Stimulated activated CD4-positive, alpha-beta T cell treated with anti-CD3 and anti-CD28 coated beads, Interleukin-12 subunit alpha, Interleukin-12 subunit beta, amount 100 ng/mL, for 48 hours (primary cell): ENCODE measurements around the gene DIP2C.
"Not testable (repeated sequence)": the region's sequence is repeated elsewhere in the genome, so short reads cannot be mapped to it uniquely, and the experiment has no call there.

Experiments
- DNase-seq, 3 donors: peaks; one replicate each; pipeline ENCODE4 v3.0.0-alpha.2; 2020; ENCODE audit warnings: low read depth in 2 of 3, low spot score in 1 of 3

Gene DIP2C

GRCh38 chr10:396107-396506 lies 293.4 kb downstream of the DIP2C start:
- no peak for DNase-seq

DNA sequence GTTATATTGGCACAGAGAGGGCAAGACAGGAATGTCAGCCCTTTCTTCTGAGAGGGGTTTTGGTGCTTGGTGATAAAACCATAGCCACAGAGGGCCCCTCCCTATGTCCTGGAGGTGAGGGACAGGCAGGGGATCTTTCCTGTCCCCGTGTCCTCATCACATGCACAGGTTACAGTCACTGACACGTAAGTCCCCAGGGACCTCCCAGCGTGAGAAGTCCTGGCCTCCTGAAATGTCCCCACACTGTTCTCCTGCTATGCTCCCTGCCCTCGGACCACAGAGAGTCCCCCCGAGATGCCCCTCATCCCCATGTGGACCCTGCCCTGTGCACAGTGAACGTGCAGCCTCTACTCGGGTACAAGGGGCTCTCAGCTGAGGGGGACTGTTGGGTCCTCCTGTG lies 293.8 kb downstream of the DIP2C start:
- no peak for DNase-seq

DNA sequence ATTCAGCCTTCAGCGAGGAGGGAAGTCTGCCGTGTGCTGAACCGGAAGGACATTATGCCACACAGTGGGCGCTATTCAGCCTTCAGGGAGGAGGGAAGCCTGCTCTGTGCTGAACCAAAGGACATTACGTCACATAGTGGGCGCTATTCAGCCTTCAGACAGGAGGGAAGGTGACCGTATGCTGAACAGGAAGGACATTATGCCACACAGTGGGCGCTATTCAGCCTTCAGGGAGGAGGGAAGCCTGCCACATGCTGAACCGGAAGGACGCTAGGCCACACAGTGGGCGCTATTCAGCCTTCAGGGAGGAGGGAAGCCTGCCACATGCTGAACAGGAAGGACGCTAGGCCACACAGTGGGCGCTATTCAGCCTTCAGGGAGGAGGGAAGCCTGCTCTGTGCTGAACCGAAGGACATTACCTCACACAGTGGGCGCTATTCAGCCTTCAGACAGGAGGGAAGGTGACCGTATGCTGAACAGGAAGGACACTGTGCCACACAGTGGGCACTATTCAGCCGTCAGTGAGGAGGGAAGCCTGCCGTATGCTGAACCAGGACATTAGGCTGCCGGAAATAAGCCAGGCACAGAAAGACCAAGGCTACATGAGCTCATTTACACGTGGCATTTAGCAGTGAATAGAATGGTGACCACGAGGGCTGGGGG lies 294.9 kb downstream of the DIP2C start:
- not testable (repeated sequence) for DNase-seq

- no peak for DNase-seq
Observed at GRCh38 chr10:393787-394438, 295.6 kb downstream of the DIP2C start.

- no peak for DNase-seq
Observed at GRCh38 chr10:393106-393745, 296.2 kb downstream of the DIP2C start.

DNA sequence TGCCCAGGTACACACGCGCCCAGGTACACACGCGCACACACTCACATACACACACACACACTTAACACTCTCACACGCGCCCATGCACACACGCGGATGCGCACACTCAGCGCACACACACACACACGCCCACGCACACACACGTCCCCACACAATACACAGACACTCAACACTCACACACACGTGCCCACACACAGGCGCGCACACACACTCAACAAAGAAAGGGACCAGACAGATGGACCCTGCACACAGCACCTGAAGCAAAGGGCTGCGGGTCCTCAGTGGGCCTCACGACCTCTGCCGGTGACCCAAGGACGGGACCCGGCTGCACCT lies 296.8 kb downstream of the DIP2C start:
- no peak for DNase-seq

- DNase-seq = no peak
Observed at GRCh38 chr10:391847-392704, 297.4 kb downstream of the DIP2C start.

DNA sequence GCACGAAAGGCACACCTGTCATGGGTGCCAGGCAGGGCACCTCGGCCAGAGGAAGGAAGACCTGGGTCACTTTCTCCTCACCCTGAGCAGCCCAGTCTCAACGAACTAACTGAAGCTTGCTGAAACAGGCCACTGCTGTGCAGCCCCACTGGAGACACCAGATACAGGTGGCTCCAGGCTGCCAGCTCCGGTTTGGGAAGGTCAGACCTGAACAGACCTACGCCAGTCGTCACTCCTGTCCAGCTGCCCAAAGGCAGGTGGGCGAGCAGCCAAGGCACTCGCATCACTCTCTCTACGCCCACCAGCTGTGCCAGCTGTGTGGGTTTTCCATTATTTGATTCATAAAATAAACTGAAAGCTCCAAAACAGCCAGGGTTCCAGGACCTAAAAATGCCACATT lies 298.2 kb downstream of the DIP2C start:
- DNase-seq = no peak

DNA sequence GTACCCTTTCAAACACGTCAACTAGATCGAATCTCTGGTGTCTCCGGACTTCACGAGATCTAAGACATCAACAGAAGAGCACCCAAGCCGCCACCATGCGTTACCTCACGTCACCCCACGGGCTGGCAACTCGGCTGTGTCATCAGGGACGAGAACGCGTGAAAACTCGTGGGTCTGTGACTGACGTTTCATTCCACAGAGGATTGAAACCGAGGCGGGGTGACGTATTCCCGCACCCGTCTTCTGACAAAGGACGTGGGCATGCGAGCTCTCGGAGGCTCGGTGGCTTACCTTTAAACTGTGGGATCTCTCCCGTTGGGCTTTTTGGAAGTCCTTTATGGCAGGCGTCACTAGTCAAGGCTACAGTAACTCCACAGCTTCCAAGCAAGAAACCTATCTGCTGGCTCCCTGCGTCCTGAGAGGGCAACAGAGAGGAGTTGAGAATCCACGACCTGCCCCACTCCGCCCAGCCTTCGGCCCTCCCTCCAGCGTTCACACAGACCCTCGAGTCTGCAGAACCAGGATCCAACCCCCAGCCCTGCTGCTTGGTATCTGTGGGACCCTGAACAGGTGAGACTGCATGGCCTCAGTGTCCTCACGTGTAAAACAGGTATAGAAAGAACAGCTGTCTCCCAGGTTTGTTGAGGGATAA lies 298.9 kb downstream of the DIP2C start:
- no peak for DNase-seq

DNA sequence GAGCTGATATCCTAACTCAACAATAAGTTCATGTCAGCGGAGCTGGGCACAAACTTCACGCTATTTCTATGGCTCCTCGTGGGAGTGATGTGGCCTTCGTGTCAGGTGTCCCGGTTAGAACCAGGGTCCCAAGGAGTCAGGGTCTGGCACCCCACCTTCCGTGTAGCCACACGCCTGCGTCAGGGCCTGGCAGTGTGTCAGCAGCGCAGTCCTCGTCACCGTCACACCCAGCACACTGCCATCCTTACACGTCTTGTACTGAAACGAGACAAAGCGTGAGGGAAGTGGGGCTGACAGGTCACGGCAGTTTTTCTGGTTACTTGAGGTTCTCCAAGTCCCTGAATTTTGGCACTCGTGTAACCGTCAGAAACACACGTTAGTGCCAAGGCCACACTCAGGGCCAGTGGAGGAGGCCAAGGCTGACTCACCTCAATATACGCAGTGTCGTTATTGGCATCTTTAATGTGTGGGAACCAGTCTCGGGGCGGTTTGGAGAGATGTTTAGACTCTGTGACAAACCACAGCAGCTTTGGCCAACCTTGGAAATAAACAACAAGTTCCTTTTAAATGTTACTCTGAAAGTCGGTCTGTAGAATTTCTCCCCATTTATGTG lies 299.5 kb downstream of the DIP2C start:
- DNase-seq = no peak

DNA sequence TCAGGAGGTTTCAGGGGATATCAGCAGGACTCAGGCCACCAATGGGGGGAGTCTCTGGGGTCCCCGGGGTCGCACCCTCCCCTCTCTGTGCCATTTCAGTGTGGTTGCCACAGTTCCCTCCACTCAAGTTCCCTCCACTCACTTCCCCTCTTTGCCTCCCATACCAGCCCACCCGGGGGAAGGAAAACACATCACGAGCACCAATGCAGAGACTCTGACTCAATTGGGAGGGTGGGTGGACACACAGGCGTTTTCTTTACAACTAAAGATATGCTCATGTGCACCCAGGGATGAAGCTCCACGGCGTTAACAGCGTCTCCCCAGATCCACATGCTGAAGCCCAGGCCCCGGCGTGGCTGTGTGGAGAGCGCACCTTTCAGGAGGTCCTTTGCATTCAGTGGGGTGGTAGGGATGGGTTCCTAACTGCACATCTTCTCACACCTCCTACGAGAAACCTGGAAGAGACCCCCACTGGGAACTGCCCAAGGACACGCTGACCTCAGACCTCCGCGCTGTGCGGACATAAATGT lies 300.1 kb downstream of the DIP2C start:
- DNase-seq = no peak

- DNase-seq = no peak
Observed at GRCh38 chr10:388661-389045, 300.8 kb downstream of the DIP2C start.

DNA sequence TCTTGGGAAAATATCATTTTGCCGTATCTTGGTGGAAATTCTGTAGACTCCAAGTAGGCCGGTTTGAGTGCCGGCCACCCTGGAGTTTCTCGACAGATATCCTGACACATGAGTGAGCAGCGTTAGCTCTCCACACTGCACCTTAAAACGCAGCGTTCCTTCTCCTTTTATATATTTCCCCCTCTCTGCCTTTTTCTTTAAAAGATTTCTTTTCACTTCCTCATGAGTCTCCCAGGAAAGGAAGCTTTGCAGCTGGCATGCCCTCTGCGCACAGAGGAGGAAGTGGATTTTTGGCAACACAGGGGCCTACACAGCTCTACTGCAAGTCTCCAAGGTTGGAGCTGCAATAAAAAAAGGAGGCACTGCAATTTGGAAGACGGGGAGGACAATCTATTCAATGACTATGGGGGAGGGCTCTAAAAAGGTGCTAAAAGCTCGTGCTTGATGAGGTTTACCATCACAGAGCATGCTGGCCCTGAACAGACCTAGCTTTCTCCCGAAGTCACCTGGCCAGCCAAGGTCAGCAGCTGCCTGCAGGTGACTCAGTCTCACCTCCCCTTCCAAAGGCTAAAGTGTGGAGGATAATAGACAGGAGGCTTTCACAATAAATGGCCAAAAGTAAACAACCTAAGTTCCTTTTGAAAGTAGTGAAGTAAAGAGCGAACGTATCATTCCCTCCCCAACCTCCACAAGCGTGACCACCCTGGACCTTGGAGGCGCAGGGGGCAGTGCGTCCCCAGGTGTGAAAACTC lies 301.4 kb downstream of the DIP2C start:
- DNase-seq = no peak

GRCh38 chr10:387593-387891 lies 301.9 kb downstream of the DIP2C start:
- no peak for DNase-seq

- DNase-seq = no peak
Observed at GRCh38 chr10:386771-387592, 302.5 kb downstream of the DIP2C start.

DNA sequence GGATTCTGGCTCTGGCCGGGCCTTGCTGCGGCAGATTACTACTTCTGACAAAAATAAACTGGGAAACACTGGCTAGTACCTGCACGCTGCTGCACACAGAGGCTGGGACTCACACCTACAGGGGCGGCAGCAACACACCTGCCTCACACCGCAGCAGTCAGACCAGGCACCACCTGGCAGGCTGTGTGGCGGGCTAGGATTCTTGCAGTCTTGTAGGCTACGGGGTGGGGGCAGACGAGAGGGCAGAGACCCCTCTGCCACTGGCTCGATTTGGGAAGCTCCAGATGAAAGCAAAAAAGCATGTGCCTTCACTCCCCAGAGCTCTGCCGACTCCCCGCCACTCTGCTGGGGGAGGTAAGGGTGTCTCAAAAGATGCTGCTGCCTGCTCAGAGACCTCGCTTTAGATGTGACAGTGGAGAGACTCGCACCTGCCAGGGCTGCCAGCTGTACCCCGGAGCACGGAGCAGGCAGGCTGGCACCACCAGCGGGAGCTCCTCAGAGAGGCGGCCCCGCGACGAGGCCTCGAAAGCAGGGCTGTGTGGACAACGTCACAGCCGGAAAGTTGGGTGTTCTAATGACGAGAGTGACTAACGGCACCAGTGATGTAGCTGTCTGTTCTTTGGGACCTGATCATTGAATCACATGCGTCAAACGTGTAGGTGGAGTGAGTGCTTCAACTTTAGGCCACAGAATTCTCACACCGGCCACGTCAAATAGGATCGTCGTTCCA lies 303.7 kb downstream of the DIP2C start:
- DNase-seq = no peak

- DNase-seq = no peak
Observed at GRCh38 chr10:384538-385305, 304.7 kb downstream of the DIP2C start.

- no peak for DNase-seq
Observed at GRCh38 chr10:383519-383918, 305.9 kb downstream of the DIP2C start.
